K562 (cell line): ENCODE results near the gene GABRA1. TPM values are rescaled to one million over a fixed set of nuclear protein-coding genes. Genes with fewer than 3 reads are reported as not detected.

Experiments
- ARID4B ChIP-seq: sonication (generic); formaldehyde crosslinking; IDR thresholded peaks from 2 replicates; pipeline ENCODE4 v1.8.0; 2022; ENCODE audit warnings: mild to moderate bottlenecking, missing genetic modification reagents
- E2F3 ChIP-seq: fragments of 250-450 bp; sonication (Bioruptor Pico); IDR thresholded peaks from 2 replicates; pipeline ENCODE4 v1.4.0; 2020; ENCODE audit warnings: mild to moderate bottlenecking
- FOXJ3 ChIP-seq: sonication (generic); formaldehyde crosslinking; IDR thresholded peaks from 2 replicates; pipeline ENCODE4 v1.4.0; 2020; ENCODE audit warnings: mild to moderate bottlenecking, missing genetic modification reagents
- MBD2 ChIP-seq: sonication (generic); IDR thresholded peaks from 2 replicates; pipeline ENCODE4 v1.6.1; 2016; ENCODE audit warnings: low read depth, borderline replicate concordance
- NR1H2 ChIP-seq: sonication (generic); formaldehyde crosslinking; IDR thresholded peaks from 2 replicates; pipeline ENCODE4 v1.4.0; 2020; ENCODE audit warnings: mild to moderate bottlenecking, missing genetic modification reagents
- STAT6 ChIP-seq: sonication (generic); formaldehyde crosslinking; IDR thresholded peaks from 2 replicates; pipeline ENCODE4 v1.8.1; 2023; ENCODE audit warnings: mild to moderate bottlenecking, missing genetic modification reagents
- TCF15 ChIP-seq: fragments of 250-450 bp; sonication (Bioruptor Pico); IDR thresholded peaks from 2 replicates; pipeline ENCODE4 v1.8.0; 2022; ENCODE audit warnings: moderate library complexity, mild to moderate bottlenecking, inconsistent platforms
- TOE1 ChIP-seq, 2 experiments: fragments of 450-650 bp in 1 of 2; sonication (generic) in 1 of 2; formaldehyde crosslinking in 1 of 2; IDR thresholded peaks; 2 replicates each; pipeline versions ENCODE4 v1.7.1 to v1.8.0; 2016 to 2022; ENCODE audit warnings: borderline replicate concordance in 2 of 2, mild to moderate bottlenecking in 2 of 2, antibody characterized with exemption in 1 of 2, inconsistent platforms in 1 of 2, low read depth in 1 of 2, missing genetic modification reagents in 1 of 2, moderate library complexity in 1 of 2
- TSC22D4 ChIP-seq: fragments of 450-650 bp; IDR thresholded peaks from 2 replicates; pipeline ENCODE4 v1.6.1; 2016; ENCODE audit warnings: missing genetic modification characterization, missing biosample characterization, control low read depth
- ZNF12 ChIP-seq: sonication (generic); formaldehyde crosslinking; IDR thresholded peaks from 2 replicates; pipeline ENCODE4 v1.4.0; 2020; ENCODE audit warnings: mild to moderate bottlenecking, missing genetic modification reagents
- ZNF551 ChIP-seq: fragments of 250-450 bp; sonication (Bioruptor Pico); IDR thresholded peaks from 2 replicates; pipeline ENCODE4 v1.5.0; 2021; ENCODE audit warnings: mild to moderate bottlenecking, moderate library complexity
- polyA plus RNA-seq, 8 experiments: library from polyadenylated mRNA; depleted of rRNA in 4 of 8; stranded (reverse) in 5 of 8; unstranded in 3 of 8; fragments of >200 nt; fragmentation: Nextera tagmentation in 2 of 8; fragmentation: Illumina TruSeq in 1 of 8; extraction: Ambion mirVana in 2 of 8; extraction: Trizol in 1 of 8; gene quantifications; 2 replicates each; pipeline versions ENCODE4 v1.2.1 to v1.2.3, GENCODE V29; 2011 to 2014; ENCODE audit warnings: inconsistent platforms in 1 of 8, missing spikeins in 1 of 8
- total RNA-seq, 7 experiments: library from RNA; depleted of rRNA in 6 of 7; stranded (reverse); fragments of >200 nt in 6 of 7; fragmentation: Illumina TruSeq in 2 of 7; extraction: Trizol in 2 of 7; gene quantifications; 2 replicates each; pipeline versions ENCODE4 v1.2.1 to v1.2.3, GENCODE V29; 2011 to 2021; ENCODE audit warnings: low replicate concordance in 1 of 7

GABRA1 gene
- total and polyA plus RNA-seq, 9 of the 15 experiments (the other 6 are each of a cell fraction or from before 2014, with no cell fraction given) = 0.07 TPM; not detected in 8

- TF ChIP-seq ARID4B (CRISPR knock-in tag) = no peak
- TF ChIP-seq NR1H2 (CRISPR knock-in tag) = no peak
- no peak for TF ChIP-seq STAT6 (CRISPR knock-in tag)
- TF ChIP-seq TCF15 (CRISPR knock-in tag) = no peak
- no peak for TF ChIP-seq ZNF551 (CRISPR knock-in tag)
- TF ChIP-seq TOE1 (IDR thresholded peaks at IDR 0.05; ENCODE audit: borderline replicate concordance) = no peak
- TF ChIP-seq TOE1 (CRISPR knock-in tag; IDR thresholded peaks at IDR 0.05; ENCODE audit: borderline replicate concordance, low read depth) = no peak
- TF ChIP-seq TSC22D4 (tag) = no peak
- no peak for TF ChIP-seq FOXJ3 (CRISPR knock-in tag)
- TF ChIP-seq E2F3 = no peak
- TF ChIP-seq ZNF12 = no peak
- no peak for TF ChIP-seq MBD2
Observed at GRCh38 chr5:161863811-161864210, 15.9 kb downstream of the GABRA1 start (continued).
